Choroid plexus epithelial cell (primary cell): ENCODE data around the gene TYW5.

Experiments used
- DNase-seq: peaks from one replicate; pipeline ENCODE4 v3.0.0-alpha.2; 2010; ENCODE audit warnings: low read depth
- H3K4me3 ChIP-seq: 2 replicates; pipeline ENCODE4 v1.5.1; 2011; ENCODE audit warnings: low read depth, mild to moderate bottlenecking, control low read depth, low read length, moderate library complexity
- CTCF ChIP-seq: conservative IDR thresholded peaks from 2 replicates; pipeline ENCODE4 v1.5.1; 2011; ENCODE audit warnings: low read depth, mild to moderate bottlenecking, control low read depth, inconsistent platforms, low read length, moderate library complexity

Gene TYW5

GRCh38 chr2:199955339-199956061 lies at the start of gene TYW5, which contains the start of gene MAIP1:
TYW5 (minus strand) TSS chr2:199955491; CDS start chr2:199955470, 21 bp downstream.
MAIP1 (plus strand) TSS chr2:199955582; CDS start chr2:199955799, 217 bp downstream.
- DNase-seq, result peak; percentile 86
- TF ChIP-seq CTCF, result peak; percentile 34
- H3K4me3 ChIP-seq, result peak within 1 kb of the TSS; percentile 91

DNA sequence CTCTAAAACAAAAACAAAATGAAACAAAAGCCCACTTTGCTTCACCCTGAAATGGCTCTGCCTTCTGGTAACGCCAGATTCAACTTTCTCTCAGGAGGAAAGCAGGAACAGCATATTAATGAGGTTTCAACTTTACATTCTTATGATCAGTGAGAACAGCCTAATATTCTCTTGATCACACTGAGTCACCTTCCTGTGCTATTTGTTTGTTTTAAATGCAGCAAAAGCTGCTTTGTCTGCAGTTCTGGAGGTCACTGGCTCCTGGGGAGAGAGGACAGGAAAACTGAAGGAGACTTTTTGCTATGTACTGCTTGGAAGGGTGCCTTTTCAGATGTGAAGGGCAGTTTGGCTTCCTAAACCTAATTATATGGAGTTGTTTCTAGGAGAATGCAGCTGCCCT lies 48.2 kb upstream of the TYW5 start:
- DNase-seq, result peak; percentile 74
- no peak for TF ChIP-seq CTCF
- H3K4me3 ChIP-seq, result no peak overlapping the region

- no peak for TF ChIP-seq CTCF
- DNase-seq, result no peak
- no peak overlapping the region for H3K4me3 ChIP-seq
These were observed 45.3 kb upstream of the TYW5 start for GRCh38 chr2:200000444-200001163.

- no peak for DNase-seq
- H3K4me3 ChIP-seq, result no peak overlapping the region
- TF ChIP-seq CTCF, result no peak
These were observed 43.9 kb upstream of the TYW5 start for GRCh38 chr2:199999166-199999565.

DNA sequence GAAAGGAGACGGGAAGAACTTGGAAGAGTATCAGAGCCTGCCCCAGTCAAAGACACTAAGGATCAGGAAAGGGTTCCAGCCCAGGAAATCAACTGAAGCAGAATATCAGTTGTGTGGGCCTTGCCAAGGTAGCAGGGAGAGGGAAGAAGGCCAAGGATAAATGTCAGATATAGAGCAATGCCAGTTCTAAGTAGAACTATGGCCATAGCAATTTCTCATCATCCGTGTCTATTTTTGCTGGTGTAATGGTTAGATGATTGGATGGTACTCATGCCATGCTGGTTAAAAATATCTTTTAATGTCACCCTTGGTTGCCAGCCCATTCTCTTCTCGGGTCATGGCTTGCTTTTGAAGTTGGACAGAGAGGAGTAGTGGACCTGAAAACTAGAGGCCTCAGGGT lies 42.0 kb upstream of the TYW5 start:
- H3K4me3 ChIP-seq, result no peak overlapping the region
- TF ChIP-seq CTCF, result no peak
- no peak for DNase-seq

- no peak for DNase-seq
- TF ChIP-seq CTCF, result no peak
- H3K4me3 ChIP-seq, result no peak overlapping the region
These were observed 39.6 kb upstream of the TYW5 start for GRCh38 chr2:199994896-199995295.

- DNase-seq, result no peak
- no peak overlapping the region for H3K4me3 ChIP-seq
- no peak for TF ChIP-seq CTCF
These were observed 39.1 kb upstream of the TYW5 start for GRCh38 chr2:199994371-199994770.
